VCaP (cell line): ENCODE measurements around the gene PRKAR1A.

Experiments
- H3K27ac ChIP-seq: fragments of 450-650 bp; 2 replicates; pipeline ENCODE4 v1.5.1; 2017
- TF ChIP-seq, protein P1 (sequence below): fragments of 450-650 bp; conservative IDR thresholded peaks from 2 replicates; pipeline ENCODE4 v1.5.1; 2017; ENCODE audit warnings: mild to moderate bottlenecking, moderate library complexity

Gene PRKAR1A

DNA sequence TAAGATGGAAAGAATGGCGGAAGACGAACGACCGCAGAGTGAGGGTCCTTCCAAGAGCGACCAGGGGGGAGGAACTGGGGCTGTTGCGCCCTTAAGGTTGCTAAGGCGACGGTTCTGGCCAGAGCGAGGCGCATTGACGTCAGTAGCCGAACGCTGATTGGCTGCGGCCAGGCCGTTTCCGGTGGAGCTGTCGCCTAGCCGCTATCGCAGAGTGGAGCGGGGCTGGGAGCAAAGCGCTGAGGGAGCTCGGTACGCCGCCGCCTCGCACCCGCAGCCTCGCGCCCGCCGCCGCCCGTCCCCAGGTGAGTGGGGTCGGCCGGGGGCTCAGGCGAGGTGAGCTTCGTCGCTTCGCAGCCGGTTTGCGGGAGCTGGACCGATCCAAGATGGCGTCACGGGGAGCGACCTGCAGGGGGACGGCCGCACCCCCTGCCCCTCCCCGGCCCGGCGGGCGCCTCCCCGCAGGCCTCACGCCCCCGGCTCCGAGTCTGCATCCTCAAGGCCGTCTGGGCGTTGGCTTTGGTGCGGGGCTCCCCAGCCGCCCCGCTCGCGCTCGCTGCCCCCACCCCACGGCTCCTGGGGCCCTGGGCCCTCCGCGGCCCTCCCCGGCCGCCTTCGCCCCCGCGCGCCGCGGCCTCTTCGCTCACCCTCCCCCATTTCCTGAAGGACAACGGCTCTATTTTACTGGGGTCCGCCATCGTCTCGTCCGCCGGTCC is at the start of gene PRKAR1A:
Gene PRKAR1A, plus strand, starts transcription at position 184 of the 713 bp plus-strand sequence. CDS start 2,970 bp downstream, outside the sequence.
- peak within 1 kb of the TSS; percentile 90 for H3K27ac ChIP-seq
- TF ChIP-seq, protein P1, sequence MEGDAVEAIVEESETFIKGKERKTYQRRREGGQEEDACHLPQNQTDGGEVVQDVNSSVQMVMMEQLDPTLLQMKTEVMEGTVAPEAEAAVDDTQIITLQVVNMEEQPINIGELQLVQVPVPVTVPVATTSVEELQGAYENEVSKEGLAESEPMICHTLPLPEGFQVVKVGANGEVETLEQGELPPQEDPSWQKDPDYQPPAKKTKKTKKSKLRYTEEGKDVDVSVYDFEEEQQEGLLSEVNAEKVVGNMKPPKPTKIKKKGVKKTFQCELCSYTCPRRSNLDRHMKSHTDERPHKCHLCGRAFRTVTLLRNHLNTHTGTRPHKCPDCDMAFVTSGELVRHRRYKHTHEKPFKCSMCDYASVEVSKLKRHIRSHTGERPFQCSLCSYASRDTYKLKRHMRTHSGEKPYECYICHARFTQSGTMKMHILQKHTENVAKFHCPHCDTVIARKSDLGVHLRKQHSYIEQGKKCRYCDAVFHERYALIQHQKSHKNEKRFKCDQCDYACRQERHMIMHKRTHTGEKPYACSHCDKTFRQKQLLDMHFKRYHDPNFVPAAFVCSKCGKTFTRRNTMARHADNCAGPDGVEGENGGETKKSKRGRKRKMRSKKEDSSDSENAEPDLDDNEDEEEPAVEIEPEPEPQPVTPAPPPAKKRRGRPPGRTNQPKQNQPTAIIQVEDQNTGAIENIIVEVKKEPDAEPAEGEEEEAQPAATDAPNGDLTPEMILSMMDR = no peak

DNA sequence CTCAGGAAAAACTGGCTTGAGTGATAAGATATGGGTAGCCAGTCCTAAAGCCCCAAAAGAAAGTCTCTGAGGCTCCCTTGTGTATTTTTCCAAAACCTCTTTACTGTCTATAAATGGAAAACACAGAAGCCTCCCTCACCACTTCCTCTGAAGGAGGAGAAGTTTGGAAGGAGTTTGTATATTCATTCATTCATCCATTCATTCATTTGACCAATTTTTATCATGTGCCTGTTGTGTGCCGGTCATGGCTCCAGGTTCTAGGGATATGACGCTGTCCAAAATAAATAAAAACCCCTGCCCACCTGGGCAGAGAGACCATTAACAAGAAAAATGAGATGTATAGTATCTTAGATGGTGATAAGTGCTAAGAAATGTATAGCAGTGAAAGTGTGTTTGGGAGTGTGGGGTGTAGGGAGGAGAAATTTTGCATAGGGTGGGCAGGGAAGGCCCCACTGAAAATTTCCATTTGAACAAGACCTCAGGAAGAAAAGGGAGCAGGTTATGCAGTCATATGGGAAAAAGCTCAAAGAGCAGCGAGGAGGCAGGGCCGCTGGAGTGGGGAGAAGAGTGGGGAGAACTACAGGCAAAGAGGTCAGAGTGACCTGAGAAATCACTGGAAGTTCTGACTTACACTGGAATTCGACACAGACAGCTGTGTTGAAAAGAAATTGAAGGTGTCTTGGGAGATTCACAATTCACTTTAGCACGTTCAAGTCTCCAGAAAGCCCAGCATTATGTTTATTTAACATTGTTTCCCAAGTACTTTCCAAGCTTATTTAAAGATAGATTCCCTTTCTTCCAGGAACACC is 48.8 kb upstream of the PRKAR1A start:
- TF ChIP-seq, protein P1 = peak; percentile 43
- H3K27ac ChIP-seq = no peak overlapping the region

DNA sequence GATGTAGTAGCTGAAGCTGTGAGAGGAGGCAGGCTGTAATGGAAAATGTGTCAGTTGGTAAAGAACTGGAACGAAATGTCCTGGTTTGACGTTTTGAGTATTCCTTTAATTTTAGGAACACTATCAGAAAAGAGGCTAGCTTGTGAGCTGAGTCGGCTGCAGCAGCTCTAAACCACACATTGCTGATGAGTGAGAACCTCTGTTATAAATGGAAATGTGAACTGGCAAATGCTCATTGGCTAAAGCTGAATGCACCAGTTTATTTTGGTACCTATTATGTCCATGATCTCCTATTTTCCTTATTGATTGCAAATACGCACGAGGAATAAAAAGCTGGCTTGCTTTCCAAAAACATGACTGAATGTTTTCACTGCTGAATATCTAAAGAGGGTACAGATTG is 43.9 kb upstream of the PRKAR1A start:
- H3K27ac ChIP-seq = no peak overlapping the region
- TF ChIP-seq, protein P1 = no peak

DNA sequence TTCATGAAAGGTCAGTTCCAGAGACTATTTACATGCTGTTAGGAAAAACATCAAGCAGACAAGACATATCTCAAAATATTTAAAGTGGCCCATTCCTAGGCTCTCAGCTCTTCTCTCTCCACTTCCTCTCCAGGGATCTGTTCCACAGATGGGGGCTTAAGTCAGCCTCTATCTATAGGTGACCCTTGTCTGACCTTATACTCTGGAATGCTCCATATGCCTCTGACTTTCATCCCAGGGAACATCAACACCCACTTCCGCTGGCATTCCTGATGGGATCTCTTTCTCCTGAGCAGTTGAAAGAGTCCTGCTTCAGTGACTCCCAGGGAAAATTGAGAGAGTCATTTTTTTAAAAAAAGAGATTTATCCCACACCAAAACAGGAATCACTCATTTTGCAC is 43.4 kb upstream of the PRKAR1A start:
- TF ChIP-seq, protein P1 = no peak
- H3K27ac ChIP-seq = no peak overlapping the region

DNA sequence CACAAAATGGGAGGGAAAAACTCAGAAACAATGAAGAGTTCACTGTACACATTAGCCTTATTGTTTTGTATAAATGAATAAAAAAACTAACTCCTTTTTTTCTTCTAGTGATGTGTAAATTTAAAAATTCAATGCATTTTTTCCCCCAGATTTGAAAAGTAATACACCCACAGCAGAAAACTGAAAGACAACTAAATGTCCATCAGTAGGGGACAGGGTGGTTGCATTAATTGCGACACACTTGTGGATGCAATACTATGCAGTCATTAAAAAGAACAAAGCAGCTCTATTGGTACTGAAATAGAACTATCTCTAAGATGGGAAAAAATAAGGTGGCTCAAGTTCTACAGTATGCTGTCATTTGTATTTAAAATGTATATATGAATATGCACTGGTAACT is 41.3 kb upstream of the PRKAR1A start:
- TF ChIP-seq, protein P1 = no peak

DNA sequence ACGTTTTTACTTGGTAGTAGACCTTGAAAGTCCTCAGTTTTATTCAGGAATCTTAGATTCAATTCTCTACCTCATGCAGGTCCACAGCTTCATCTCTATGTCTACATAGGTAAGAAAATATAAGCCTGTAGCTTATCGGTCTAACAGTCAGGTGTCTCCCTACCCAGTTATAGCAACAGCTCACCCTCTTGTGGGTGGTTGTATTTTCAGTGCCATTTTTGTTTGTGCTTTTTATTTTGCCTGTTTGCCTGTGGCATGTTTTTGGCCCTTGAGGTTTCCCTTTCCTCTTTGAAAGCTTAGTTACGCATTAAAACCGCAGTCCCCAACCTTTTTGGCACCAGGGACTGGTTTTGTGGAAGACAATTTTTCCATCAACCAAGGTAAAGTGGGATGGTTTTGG is 31.3 kb upstream of the PRKAR1A start:
- TF ChIP-seq, protein P1 = no peak
- H3K27ac ChIP-seq = no peak overlapping the region

More for the DNA sequence above, 41.3 kb upstream of the PRKAR1A start:
- no peak overlapping the region for H3K27ac ChIP-seq

DNA sequence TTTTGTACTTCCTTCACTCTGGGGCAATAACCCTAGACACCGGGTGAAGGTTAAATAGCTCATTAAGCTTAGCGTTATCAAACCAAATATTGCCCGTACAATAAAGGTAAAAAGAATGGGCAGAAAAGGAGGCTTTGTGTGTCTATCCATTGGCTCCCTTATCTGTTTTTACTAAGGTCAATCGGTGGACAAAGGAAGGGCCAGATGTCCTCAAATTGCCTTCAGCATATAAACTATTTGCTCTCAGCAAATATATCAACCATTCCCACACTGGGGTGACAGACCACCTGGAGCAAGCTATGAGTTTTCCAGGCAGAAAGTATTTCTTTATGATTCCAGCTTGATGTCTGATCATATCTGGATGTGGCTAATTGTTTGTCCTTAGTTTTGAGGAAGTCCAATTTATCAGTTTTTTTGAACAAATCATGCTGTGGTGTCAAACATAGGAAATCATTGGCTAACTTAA is 29.6 kb upstream of the PRKAR1A start:
- H3K27ac ChIP-seq = no peak overlapping the region

More for the DNA sequence above, 29.6 kb upstream of the PRKAR1A start:
- TF ChIP-seq, protein P1 = no peak
